HEK293T (cell line): Measurements from ENCODE around the gene TSPAN4.

Experiments
- CTCF ChIA-PET: fragments of 350-600 bp; formaldehyde crosslinking; extraction: SDS; loops from one replicate; lab custom pipeline; 2021; ENCODE audit warnings: antibody characterized with exemption, inconsistent platforms; lab: Yijun Ruan, JAX
- POLR2A ChIA-PET: fragments of 350-600 bp; formaldehyde crosslinking; extraction: SDS; loops from one replicate; lab custom pipeline; 2020; ENCODE audit warnings: antibody characterized with exemption, inconsistent platforms; lab: Yijun Ruan, JAX
- DNase-seq: peaks from one replicate; pipeline ENCODE4 v3.0.0; 2012; ENCODE audit warnings: mixed read lengths; ENCODE audit errors: extremely low spot score
- ARNT ChIP-seq: fragments of 450-650 bp; IDR thresholded peaks from 2 replicates; pipeline ENCODE4 v1.6.1; 2017; ENCODE audit warnings: mild to moderate bottlenecking
- BHLHE40 ChIP-seq: fragments of 450-650 bp; IDR thresholded peaks from 2 replicates; pipeline ENCODE4 v1.6.1; 2016; ENCODE audit warnings: mild to moderate bottlenecking, moderate library complexity, borderline replicate concordance
- CTBP1 ChIP-seq: fragments of 450-650 bp; IDR thresholded peaks from 2 replicates; pipeline ENCODE4 v1.6.1; 2016; ENCODE audit warnings: borderline replicate concordance
- ELF4 ChIP-seq: fragments of 450-650 bp; IDR thresholded peaks from 2 replicates; pipeline ENCODE4 v1.6.1; 2017; ENCODE audit warnings: antibody characterized with exemption
- FOXA1 ChIP-seq: fragments of 450-650 bp; IDR thresholded peaks from 2 replicates; pipeline ENCODE4 v1.6.1; 2016; ENCODE audit warnings: mild to moderate bottlenecking
- FOXK2 ChIP-seq: fragments of 450-650 bp; IDR thresholded peaks from 2 replicates; pipeline ENCODE4 v1.6.1; 2016; ENCODE audit warnings: mild to moderate bottlenecking
- FOXM1 ChIP-seq: fragments of 450-650 bp; IDR thresholded peaks from 2 replicates; pipeline ENCODE4 v1.6.1; 2017; ENCODE audit warnings: mild to moderate bottlenecking, borderline replicate concordance
- HDGF ChIP-seq: fragments of 450-650 bp; IDR thresholded peaks from 2 replicates; pipeline ENCODE4 v1.6.1; 2017; ENCODE audit warnings: antibody characterized with exemption, borderline replicate concordance
- L3MBTL2 ChIP-seq: fragments of 450-650 bp; conservative IDR thresholded peaks from 2 replicates; pipeline ENCODE4 v1.6.1; 2016; ENCODE audit warnings: mild to moderate bottlenecking
- LEF1 ChIP-seq: fragments of 450-650 bp; IDR thresholded peaks from 2 replicates; pipeline ENCODE4 v1.6.1; 2017; ENCODE audit warnings: mild to moderate bottlenecking, borderline replicate concordance
- NFRKB ChIP-seq: fragments of 450-650 bp; IDR thresholded peaks from 2 replicates; pipeline ENCODE4 v1.6.1; 2016; ENCODE audit warnings: mild to moderate bottlenecking, moderate library complexity
- SP1 ChIP-seq: fragments of 450-650 bp; IDR thresholded peaks from 2 replicates; pipeline ENCODE4 v1.6.1; 2017
- SUZ12 ChIP-seq: fragments of 450-650 bp; IDR thresholded peaks from 2 replicates; pipeline ENCODE4 v1.6.1; 2016; ENCODE audit warnings: mild to moderate bottlenecking
- TARDBP ChIP-seq: fragments of 450-650 bp; IDR thresholded peaks from 2 replicates; pipeline ENCODE4 v1.6.1; 2016
- ZNF384 ChIP-seq: fragments of 450-650 bp; IDR thresholded peaks from 2 replicates; pipeline ENCODE4 v1.6.1; 2016
- TF ChIP-seq, protein P1 (sequence below): fragments of 450-650 bp; IDR thresholded peaks from 2 replicates; pipeline ENCODE4 v1.6.1; 2016

Gene TSPAN4

DNA sequence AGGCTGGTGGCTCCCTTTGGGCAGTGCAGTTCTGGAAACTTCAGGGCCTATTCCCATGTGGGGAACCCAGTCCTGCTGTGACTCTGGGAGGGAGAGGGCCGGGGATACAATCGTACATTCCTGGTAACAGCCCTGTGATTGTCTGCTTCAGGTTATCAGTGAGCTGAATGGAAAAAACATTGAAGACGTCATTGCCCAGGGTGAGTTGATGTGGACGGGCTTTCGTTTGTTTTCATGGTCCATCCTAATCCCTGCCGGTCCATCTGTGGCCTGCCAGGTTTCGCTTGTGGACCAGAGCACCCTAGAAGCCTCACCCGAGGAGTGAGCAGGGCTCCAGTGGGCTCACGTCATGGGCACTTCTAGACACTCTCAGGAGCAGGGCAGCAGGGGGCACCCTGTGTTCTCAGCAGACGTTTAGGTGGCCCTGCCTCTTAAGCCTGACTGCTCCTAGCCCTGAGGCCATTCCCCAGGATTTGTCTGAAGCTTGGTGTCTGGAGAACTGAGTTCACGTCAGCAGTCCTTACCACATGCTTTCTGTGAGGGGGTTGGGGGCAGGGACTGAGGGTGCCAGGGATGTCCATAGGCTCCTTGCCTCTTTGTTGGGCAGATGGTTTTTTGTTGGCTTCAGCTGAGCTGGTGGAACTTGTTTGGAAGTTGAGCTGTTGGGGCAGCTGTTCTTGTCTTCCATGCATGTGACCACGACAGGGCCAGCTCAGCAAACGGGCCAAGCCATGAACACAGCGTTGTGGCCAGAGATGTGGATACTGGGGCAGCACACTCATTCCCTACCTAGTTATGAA is 31.0 kb upstream of the TSPAN4 start:
- ChIA-PET CTCF (no interaction called here), POLR2A (interaction anchor here (1.6 kb wide), 1 partner anchor 22 kb away, joined by 6 read pairs; no protein-coding TSS in a partner anchor)
- DNase-seq, result no peak
- no peak for TF ChIP-seq CTBP1
- TF ChIP-seq L3MBTL2, result no peak
- no peak for TF ChIP-seq BHLHE40
- TF ChIP-seq ELF4, result no peak
- TF ChIP-seq, protein P1, sequence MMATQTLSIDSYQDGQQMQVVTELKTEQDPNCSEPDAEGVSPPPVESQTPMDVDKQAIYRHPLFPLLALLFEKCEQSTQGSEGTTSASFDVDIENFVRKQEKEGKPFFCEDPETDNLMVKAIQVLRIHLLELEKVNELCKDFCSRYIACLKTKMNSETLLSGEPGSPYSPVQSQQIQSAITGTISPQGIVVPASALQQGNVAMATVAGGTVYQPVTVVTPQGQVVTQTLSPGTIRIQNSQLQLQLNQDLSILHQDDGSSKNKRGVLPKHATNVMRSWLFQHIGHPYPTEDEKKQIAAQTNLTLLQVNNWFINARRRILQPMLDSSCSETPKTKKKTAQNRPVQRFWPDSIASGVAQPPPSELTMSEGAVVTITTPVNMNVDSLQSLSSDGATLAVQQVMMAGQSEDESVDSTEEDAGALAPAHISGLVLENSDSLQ, result no peak
- no peak for TF ChIP-seq FOXM1
- TF ChIP-seq ARNT, result no peak
- TF ChIP-seq SUZ12, result no peak
- no peak for TF ChIP-seq ZNF384
- TF ChIP-seq FOXA1, result no peak
- no peak for TF ChIP-seq HDGF
- TF ChIP-seq SP1, result no peak
- no peak for TF ChIP-seq LEF1
- TF ChIP-seq TARDBP, result no peak

DNA sequence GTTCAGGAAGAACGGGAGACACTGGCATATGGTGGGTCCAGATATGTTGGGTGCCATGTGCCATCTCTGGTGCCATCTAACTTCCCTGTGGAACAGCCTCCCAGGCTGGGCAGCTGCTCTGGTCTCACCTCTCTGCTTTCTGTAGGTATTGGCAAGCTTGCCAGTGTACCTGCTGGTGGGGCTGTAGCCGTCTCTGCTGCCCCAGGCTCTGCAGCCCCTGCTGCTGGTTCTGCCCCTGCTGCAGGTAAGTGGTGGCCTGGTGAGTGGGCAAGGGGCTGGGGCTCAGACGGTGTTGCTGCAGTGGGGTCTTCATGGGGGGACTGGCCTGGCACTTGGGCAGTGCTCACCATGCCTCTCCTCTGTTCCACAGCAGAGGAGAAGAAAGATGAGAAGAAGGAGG is 30.3 kb upstream of the TSPAN4 start:
- ChIA-PET CTCF (no interaction called here), POLR2A (interaction anchor here (1.0 to 1.6 kb wide), 2 partner anchors 19 to 21 kb away, joined by 3 to 6 read pairs; no protein-coding TSS in a partner anchor)
- no peak for TF ChIP-seq TARDBP
- no peak for DNase-seq

GRCh38 chr11:813072-813455 is 29.6 kb upstream of the TSPAN4 start:
- POLR2A ChIA-PET, result interaction anchor here (1.0 kb wide), 2 partner anchors 18 to 30 kb away, joined by 3 read pairs; partner anchors contain the start of gene TSPAN4
- CTCF ChIA-PET, result no interaction called here
- TF ChIP-seq L3MBTL2, result no peak
- TF ChIP-seq ZNF384, result no peak
- TF ChIP-seq FOXK2, result no peak
- TF ChIP-seq, protein P1, result no peak
- TF ChIP-seq HDGF, result no peak
- no peak for TF ChIP-seq FOXM1
- no peak for TF ChIP-seq LEF1
- no peak for TF ChIP-seq SUZ12
- DNase-seq, result no peak

GRCh38 chr11:813456-814096 is 29.1 kb upstream of the TSPAN4 start:
- ChIA-PET POLR2A (interaction anchor here (1.0 kb wide), 1 partner anchor 30 kb away, joined by 3 read pairs; the partner anchor contains the start of gene TSPAN4), CTCF (no interaction called here)
- DNase-seq, result no peak
- no peak for TF ChIP-seq FOXM1
- no peak for TF ChIP-seq CTBP1
- TF ChIP-seq ARNT, result no peak
- no peak for TF ChIP-seq LEF1
- TF ChIP-seq ZNF384, result no peak
- TF ChIP-seq TARDBP, result no peak
- TF ChIP-seq FOXK2, result no peak
- TF ChIP-seq FOXA1, result no peak
- no peak for TF ChIP-seq NFRKB
- no peak for TF ChIP-seq ELF4
- no peak for TF ChIP-seq BHLHE40
- no peak for TF ChIP-seq L3MBTL2
- TF ChIP-seq, protein P1, result no peak

- DNase-seq, result no peak
- ChIA-PET POLR2A (interaction anchor here (1.4 to 5.3 kb wide), 2 partner anchors 7 to 27 kb away, joined by 5 to 39 read pairs; partner anchors contain the start of genes POLR2L, RPLP2 and TSPAN4), CTCF (no interaction called here)
- TF ChIP-seq, protein P1, result no peak
- TF ChIP-seq FOXM1 (no peak), BHLHE40 (no peak), FOXA1 (no peak), SUZ12 (no peak), SP1 (no peak), ELF4 (no peak), LEF1 (no peak)
Observed at GRCh38 chr11:815675-816432, 26.8 kb upstream of the TSPAN4 start.
